Panc1 (cell line): ENCODE data around the gene PGAM5.

Experiments used
- POLR2AphosphoS5 ChIP-seq: IDR thresholded peaks from 2 replicates; pipeline ENCODE4 v1.6.1; 2012; ENCODE audit warnings: mild to moderate bottlenecking, low read depth, low read length, moderate library complexity
- SIN3A ChIP-seq: IDR thresholded peaks from 2 replicates; pipeline ENCODE4 v1.6.1; 2012; ENCODE audit warnings: low read depth, mild to moderate bottlenecking, low read length, moderate library complexity, borderline replicate concordance; ENCODE audit not compliant: insufficient read depth
- TF ChIP-seq, protein P1 (sequence below): fragments of 450-650 bp; IDR thresholded peaks from 2 replicates; pipeline ENCODE4 v1.5.1; 2017; ENCODE audit warnings: mild to moderate bottlenecking
- TF ChIP-seq, protein P2 (sequence below), 2 experiments: IDR thresholded peaks; 2 replicates each; pipeline ENCODE4 v1.6.1; 2011 to 2012; ENCODE audit warnings: low read depth in 2 of 2, control low read depth in 1 of 2, low read length in 1 of 2, mild to moderate bottlenecking in 1 of 2, moderate library complexity in 1 of 2; ENCODE audit not compliant: insufficient read depth in 1 of 2

DNA sequence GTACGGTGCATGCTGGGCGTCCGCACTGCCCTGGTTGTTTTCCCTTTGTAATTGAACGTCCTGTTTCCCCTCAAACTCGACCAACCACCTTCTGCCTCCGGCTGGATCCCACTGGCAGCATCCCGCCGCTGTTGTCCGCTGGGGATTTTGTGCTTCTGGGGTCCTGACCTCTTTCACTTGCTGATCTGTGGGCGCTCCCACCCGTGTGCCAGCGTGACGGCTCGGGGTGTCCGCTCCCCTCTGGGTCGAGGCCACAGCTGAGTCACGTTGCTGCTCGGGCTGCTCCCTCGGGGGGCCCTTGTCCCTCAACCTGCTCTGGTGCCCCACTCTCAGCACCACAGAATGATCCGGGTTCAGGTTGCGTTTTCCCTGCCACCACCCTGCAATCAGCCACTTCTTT is 8.0 kb downstream of the PGAM5 start:
- TF ChIP-seq, protein P1, sequence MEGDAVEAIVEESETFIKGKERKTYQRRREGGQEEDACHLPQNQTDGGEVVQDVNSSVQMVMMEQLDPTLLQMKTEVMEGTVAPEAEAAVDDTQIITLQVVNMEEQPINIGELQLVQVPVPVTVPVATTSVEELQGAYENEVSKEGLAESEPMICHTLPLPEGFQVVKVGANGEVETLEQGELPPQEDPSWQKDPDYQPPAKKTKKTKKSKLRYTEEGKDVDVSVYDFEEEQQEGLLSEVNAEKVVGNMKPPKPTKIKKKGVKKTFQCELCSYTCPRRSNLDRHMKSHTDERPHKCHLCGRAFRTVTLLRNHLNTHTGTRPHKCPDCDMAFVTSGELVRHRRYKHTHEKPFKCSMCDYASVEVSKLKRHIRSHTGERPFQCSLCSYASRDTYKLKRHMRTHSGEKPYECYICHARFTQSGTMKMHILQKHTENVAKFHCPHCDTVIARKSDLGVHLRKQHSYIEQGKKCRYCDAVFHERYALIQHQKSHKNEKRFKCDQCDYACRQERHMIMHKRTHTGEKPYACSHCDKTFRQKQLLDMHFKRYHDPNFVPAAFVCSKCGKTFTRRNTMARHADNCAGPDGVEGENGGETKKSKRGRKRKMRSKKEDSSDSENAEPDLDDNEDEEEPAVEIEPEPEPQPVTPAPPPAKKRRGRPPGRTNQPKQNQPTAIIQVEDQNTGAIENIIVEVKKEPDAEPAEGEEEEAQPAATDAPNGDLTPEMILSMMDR = no peak
- TF ChIP-seq, protein P2, sequence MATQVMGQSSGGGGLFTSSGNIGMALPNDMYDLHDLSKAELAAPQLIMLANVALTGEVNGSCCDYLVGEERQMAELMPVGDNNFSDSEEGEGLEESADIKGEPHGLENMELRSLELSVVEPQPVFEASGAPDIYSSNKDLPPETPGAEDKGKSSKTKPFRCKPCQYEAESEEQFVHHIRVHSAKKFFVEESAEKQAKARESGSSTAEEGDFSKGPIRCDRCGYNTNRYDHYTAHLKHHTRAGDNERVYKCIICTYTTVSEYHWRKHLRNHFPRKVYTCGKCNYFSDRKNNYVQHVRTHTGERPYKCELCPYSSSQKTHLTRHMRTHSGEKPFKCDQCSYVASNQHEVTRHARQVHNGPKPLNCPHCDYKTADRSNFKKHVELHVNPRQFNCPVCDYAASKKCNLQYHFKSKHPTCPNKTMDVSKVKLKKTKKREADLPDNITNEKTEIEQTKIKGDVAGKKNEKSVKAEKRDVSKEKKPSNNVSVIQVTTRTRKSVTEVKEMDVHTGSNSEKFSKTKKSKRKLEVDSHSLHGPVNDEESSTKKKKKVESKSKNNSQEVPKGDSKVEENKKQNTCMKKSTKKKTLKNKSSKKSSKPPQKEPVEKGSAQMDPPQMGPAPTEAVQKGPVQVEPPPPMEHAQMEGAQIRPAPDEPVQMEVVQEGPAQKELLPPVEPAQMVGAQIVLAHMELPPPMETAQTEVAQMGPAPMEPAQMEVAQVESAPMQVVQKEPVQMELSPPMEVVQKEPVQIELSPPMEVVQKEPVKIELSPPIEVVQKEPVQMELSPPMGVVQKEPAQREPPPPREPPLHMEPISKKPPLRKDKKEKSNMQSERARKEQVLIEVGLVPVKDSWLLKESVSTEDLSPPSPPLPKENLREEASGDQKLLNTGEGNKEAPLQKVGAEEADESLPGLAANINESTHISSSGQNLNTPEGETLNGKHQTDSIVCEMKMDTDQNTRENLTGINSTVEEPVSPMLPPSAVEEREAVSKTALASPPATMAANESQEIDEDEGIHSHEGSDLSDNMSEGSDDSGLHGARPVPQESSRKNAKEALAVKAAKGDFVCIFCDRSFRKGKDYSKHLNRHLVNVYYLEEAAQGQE (IDR thresholded peaks at IDR 0.05; ENCODE audit: insufficient read depth in 1 of 2, low read depth in 2 of 2, low read length in 1 of 2) = no peak
- no peak for TF ChIP-seq POLR2AphosphoS5
- TF ChIP-seq SIN3A = no peak
